Large intestine (tissue), 3 donors: ENCODE measurements around the gene THRB. TPM values are rescaled to one million over a fixed set of nuclear protein-coding genes. Genes with fewer than 3 reads are reported as not detected.

Experiments used
- DNase-seq, 2 donors: peaks; one replicate each; pipeline versions ENCODE4 v3.0.0 to v3.0.0-alpha.2; 2013
- H3K27ac ChIP-seq: one replicate; pipeline ENCODE4 v1.5.1; 2013; ENCODE audit warnings: low read length
- H3K27me3 ChIP-seq: 2 replicates; pipeline ENCODE4 v1.6.1; 2013; ENCODE audit warnings: low read length; ENCODE audit not compliant: control insufficient read depth, insufficient read depth
- H3K36me3 ChIP-seq: 2 replicates; pipeline ENCODE4 v1.6.1; 2013; ENCODE audit warnings: low read length; ENCODE audit not compliant: control insufficient read depth, insufficient read depth
- H3K4me1 ChIP-seq: one replicate; pipeline ENCODE4 v1.6.1; 2013; ENCODE audit warnings: low read length; ENCODE audit not compliant: control insufficient read depth, insufficient read depth
- H3K4me3 ChIP-seq: one replicate; pipeline ENCODE4 v1.5.1; 2013; ENCODE audit warnings: low read length
- H3K9me3 ChIP-seq: one replicate; pipeline ENCODE4 v1.6.1; 2013; ENCODE audit warnings: mild to moderate bottlenecking, low read depth, low read length, moderate library complexity; ENCODE audit not compliant: control insufficient read depth
- WGBS: methylation state at CpG from one replicate; pipeline ENCODE4 v1.1.5; 2013; ENCODE audit warnings: low lambda C conversion rate; ENCODE audit not compliant: insufficient coverage; 5-methylcytosine and 5-hydroxymethylcytosine counted together
- polyA plus RNA-seq: library from polyadenylated mRNA; unstranded; fragments of 120-200 nt; gene quantifications from one replicate; pipeline ENCODE4 v1.2.1, GENCODE V29; 2013

THRB gene
- polyA plus RNA-seq, 1 donor, result 38.3 TPM

- no peak for DNase-seq
- H3K36me3 ChIP-seq, result no peaks in the 10 kb centered on the region
- H3K9me3 ChIP-seq, result no peaks in the 10 kb centered on the region
- H3K27me3 ChIP-seq, result no peaks in the 10 kb centered on the region
- no peak overlapping the region for H3K4me3 ChIP-seq
- H3K27ac ChIP-seq, result no peak overlapping the region
- WGBS, result no CpG with 5 or more reads among the region's 4 CpGs
- no peaks in the 10 kb centered on the region for H3K4me1 ChIP-seq
Observed at GRCh38 chr3:24157106-24157505, 337.5 kb downstream of the THRB start.

- Histone ChIP-seq H3K27me3 (no peaks in the 10 kb centered on the region), H3K4me3 (no peak overlapping the region), H3K36me3 (no peaks in the 10 kb centered on the region), H3K4me1 (no peaks in the 10 kb centered on the region), H3K27ac (no peak overlapping the region), H3K9me3 (no peaks in the 10 kb centered on the region)
- WGBS, result no CpG with 5 or more reads among the region's 2 CpGs
- no peak for DNase-seq
Observed at GRCh38 chr3:24156466-24156865, 338.2 kb downstream of the THRB start.

GRCh38 chr3:24155276-24155675 lies 339.4 kb downstream of the THRB start:
- H3K36me3 ChIP-seq, result no peaks in the 10 kb centered on the region
- DNase-seq, result no peak

GRCh38 chr3:24154781-24155180 lies 339.9 kb downstream of the THRB start:
- no peak for DNase-seq
- Histone ChIP-seq H3K4me3 (no peak overlapping the region), H3K36me3 (no peaks in the 10 kb centered on the region), H3K9me3 (no peaks in the 10 kb centered on the region), H3K4me1 (no peaks in the 10 kb centered on the region), H3K27me3 (no peaks in the 10 kb centered on the region), H3K27ac (no peak overlapping the region)
- WGBS, result no CpG with 5 or more reads among the region's 1 CpG

More at GRCh38 chr3:24155276-24155675, 339.4 kb downstream of the THRB start:
- no peaks in the 10 kb centered on the region for H3K9me3 ChIP-seq
- no peaks in the 10 kb centered on the region for H3K4me1 ChIP-seq
- H3K4me3 ChIP-seq, result no peak overlapping the region
- H3K27ac ChIP-seq, result no peak overlapping the region
- no peaks in the 10 kb centered on the region for H3K27me3 ChIP-seq

- no peaks in the 10 kb centered on the region for H3K4me1 ChIP-seq
- no peak for DNase-seq
- no peaks in the 10 kb centered on the region for H3K9me3 ChIP-seq
- H3K27me3 ChIP-seq, result no peaks in the 10 kb centered on the region
- H3K36me3 ChIP-seq, result no peaks in the 10 kb centered on the region
- WGBS, result no CpG with 5 or more reads among the region's 2 CpGs
- H3K4me3 ChIP-seq, result no peak overlapping the region
- H3K27ac ChIP-seq, result no peak overlapping the region
Observed at GRCh38 chr3:24154013-24154695, 340.5 kb downstream of the THRB start.

- no CpG with 5 or more reads among the region's 3 CpGs for WGBS
- Histone ChIP-seq H3K9me3 (no peaks in the 10 kb centered on the region), H3K4me1 (no peaks in the 10 kb centered on the region), H3K4me3 (no peak overlapping the region), H3K36me3 (no peaks in the 10 kb centered on the region), H3K27ac (no peak overlapping the region), H3K27me3 (no peaks in the 10 kb centered on the region)
- DNase-seq, result no peak
Observed at GRCh38 chr3:24151594-24151993, 343.1 kb downstream of the THRB start.

- Histone ChIP-seq H3K9me3 (no peaks in the 10 kb centered on the region), H3K4me3 (no peak overlapping the region), H3K4me1 (no peaks in the 10 kb centered on the region), H3K27me3 (no peaks in the 10 kb centered on the region), H3K27ac (no peak overlapping the region), H3K36me3 (peaks cover 3% of the 10 kb centered on the region)
- WGBS, result 17% methylated on average over 1 of the region's 2 CpGs
- DNase-seq, result no peak
Observed at GRCh38 chr3:24149032-24149431, 345.6 kb downstream of the THRB start.

GRCh38 chr3:24145981-24146822 lies 348.4 kb downstream of the THRB start:
- DNase-seq, result no peak
- Histone ChIP-seq H3K36me3 (peaks cover 19% of the 10 kb centered on the region), H3K4me1 (no peaks in the 10 kb centered on the region), H3K27ac (no peak overlapping the region), H3K4me3 (no peak overlapping the region), H3K27me3 (no peaks in the 10 kb centered on the region), H3K9me3 (no peaks in the 10 kb centered on the region)
- 97% methylated on average over 5 of the region's 11 CpGs for WGBS

- Histone ChIP-seq H3K4me1 (no peaks in the 10 kb centered on the region), H3K27me3 (no peaks in the 10 kb centered on the region), H3K36me3 (peaks cover 24% of the 10 kb centered on the region), H3K4me3 (no peak overlapping the region), H3K9me3 (no peaks in the 10 kb centered on the region), H3K27ac (no peak overlapping the region)
- no peak for DNase-seq
Observed at GRCh38 chr3:24145481-24145880, 349.2 kb downstream of the THRB start.

- no peaks in the 10 kb centered on the region for H3K4me1 ChIP-seq
Observed at GRCh38 chr3:24142127-24142526, 352.5 kb downstream of the THRB start.

GRCh38 chr3:24141548-24141947 lies 353.1 kb downstream of the THRB start:
- DNase-seq, result no peak
- Histone ChIP-seq H3K4me3 (no peak overlapping the region), H3K27me3 (no peaks in the 10 kb centered on the region), H3K9me3 (no peaks in the 10 kb centered on the region), H3K27ac (no peak overlapping the region), H3K36me3 (peaks cover 32% of the 10 kb centered on the region), H3K4me1 (no peaks in the 10 kb centered on the region)
- WGBS, result no CpG with 5 or more reads among the region's 2 CpGs

More at GRCh38 chr3:24142127-24142526, 352.5 kb downstream of the THRB start:
- H3K27me3 ChIP-seq, result no peaks in the 10 kb centered on the region
- H3K27ac ChIP-seq, result no peak overlapping the region
- no CpG with 5 or more reads among the region's 1 CpG for WGBS
- no peak overlapping the region for H3K4me3 ChIP-seq
- no peak for DNase-seq
- H3K36me3 ChIP-seq, result peaks cover 32% of the 10 kb centered on the region
- H3K9me3 ChIP-seq, result no peaks in the 10 kb centered on the region
